Mucosa of descending colon (tissue), 3 donors: Measurements from ENCODE around the gene FOXN3. TPM values are rescaled to one million over a fixed set of nuclear protein-coding genes. Genes with fewer than 3 reads are reported as not detected.
A peak's percentile ranks its signal among the peaks of the same experiment; 100 is the strongest.

Experiments used
- ATAC-seq: fragments of 200-7000 bp; cut with Tn5 transposase; one replicate; pipeline ENCODE4 v1.9.1; 2020; ENCODE audit warnings: mild to moderate bottlenecking, moderate library complexity
- DNase-seq, 3 donors: peaks; one replicate each; pipeline ENCODE4 v3.0.0-alpha.2; 2020
- H3K36me3 ChIP-seq: fragments of 200-600 bp; one replicate; pipeline ENCODE4 v1.8.0; 2021; ENCODE audit warnings: low read depth, mild to moderate bottlenecking
- H3K4me1 ChIP-seq: fragments of 200-600 bp; one replicate; pipeline ENCODE4 v1.8.0; 2021; ENCODE audit warnings: low read depth, mild to moderate bottlenecking
- H3K4me3 ChIP-seq: fragments of 200-600 bp; one replicate; pipeline ENCODE4 v1.8.0; 2021; ENCODE audit warnings: mild to moderate bottlenecking
- H3K9me3 ChIP-seq: fragments of 200-600 bp; one replicate; pipeline ENCODE4 v1.8.0; 2021; ENCODE audit warnings: mild to moderate bottlenecking
- CTCF ChIP-seq: fragments of 200-600 bp; IDR thresholded peaks from one replicate; pipeline ENCODE4 v1.8.0; 2022; ENCODE audit warnings: antibody characterized with exemption, mild to moderate bottlenecking
- intact Hi-C, 2 donors: fragments of 100-400 bp; cut with DNase I in 1 of 2; cut with micrococcal nuclease in 1 of 2; formaldehyde crosslinking; loops; one replicate each; pipeline versions ENCODE4 v1.11.0 to v1.11.1; 2022; cut with DNase I, micrococcal nuclease
- total RNA-seq, 3 donors: library from RNA; stranded (reverse); fragmentation: NEBNext Ultra II Directional in 2 of 3; extraction: Animal tissue kit (Norgen Biotek cat#: 25700) in 2 of 3; gene quantifications; one replicate each; pipeline versions ENCODE4 v1.2.1 to v1.2.4, GENCODE V29; 2021 to 2023
- donor health status: DM: no; HTN: no; CAD: no; lungs with moderate emphysema.
- donor health status: DM: no; HTN: no; CAD: no.
- donor health status: DM: no; HTN: yes; CAD: no.

Gene FOXN3
- total RNA-seq, 3 donors from 2014 or later = 77.4 to 154 (median 113) TPM

- Histone ChIP-seq H3K9me3 (no peaks in the 10 kb centered on the region), H3K4me3 (no peak overlapping the region), H3K4me1 (peaks cover 12% of the 10 kb centered on the region), H3K36me3 (no peaks in the 10 kb centered on the region)
- ATAC-seq (no peak), DNase-seq (no peak)
- TF ChIP-seq CTCF = no peak
- intact Hi-C loops = no loop called here
These were observed 191.4 kb downstream of the FOXN3 start for GRCh38 chr14:89225607-89226006.

GRCh38 chr14:89221109-89221810, 195.8 kb downstream of the FOXN3 start:
- peaks cover 13% of the 10 kb centered on the region for H3K4me1 ChIP-seq
- no peak for TF ChIP-seq CTCF
- H3K4me3 ChIP-seq = no peak overlapping the region
- no peaks in the 10 kb centered on the region for H3K9me3 ChIP-seq
- DNase-seq = no peak
- peak; percentile 95 for ATAC-seq
- H3K36me3 ChIP-seq = no peaks in the 10 kb centered on the region
- intact Hi-C loops = no loop called here

GRCh38 chr14:89219051-89219450, 198.0 kb downstream of the FOXN3 start:
- H3K4me1 ChIP-seq = peaks cover 27% of the 10 kb centered on the region
- no peak overlapping the region for H3K4me3 ChIP-seq
- peaks cover 4% of the 10 kb centered on the region for H3K36me3 ChIP-seq
- DNase-seq (no peak), ATAC-seq (no peak)
- no peak for TF ChIP-seq CTCF
- no peaks in the 10 kb centered on the region for H3K9me3 ChIP-seq
- intact Hi-C loops = no loop called here

- no peak for ATAC-seq
- intact Hi-C loops = no loop called here
- Histone ChIP-seq H3K36me3 (peaks cover 4% of the 10 kb centered on the region), H3K4me1 (peaks cover 27% of the 10 kb centered on the region), H3K9me3 (no peaks in the 10 kb centered on the region), H3K4me3 (no peak overlapping the region)
- no peak for TF ChIP-seq CTCF
- DNase-seq = no peak
These were observed 199.1 kb downstream of the FOXN3 start for GRCh38 chr14:89217891-89218290.

- no peak for DNase-seq
- Histone ChIP-seq H3K36me3 (peaks cover 4% of the 10 kb centered on the region), H3K4me1 (peaks cover 17% of the 10 kb centered on the region), H3K9me3 (no peaks in the 10 kb centered on the region), H3K4me3 (no peak overlapping the region)
- no peak for ATAC-seq
- no peak for TF ChIP-seq CTCF
- intact Hi-C loops = no loop called here
These were observed 201.5 kb downstream of the FOXN3 start for GRCh38 chr14:89215531-89215930.
